HG02588 (cell line): ENCODE results near the gene GNA15.
"Not testable (repeated sequence)": the region's sequence is repeated elsewhere in the genome, so short reads cannot be mapped to it uniquely, and the experiment has no call there.

Source experiments
- ATAC-seq: cut with Tn5 transposase; IDR thresholded peaks from one replicate; pipeline ENCODE4 v1.9.1; 2021; ENCODE audit warnings: mild to moderate bottlenecking, moderate library complexity; ENCODE audit not compliant: unreplicated experiment

Gene GNA15

GRCh38 chr19:3189702-3190469 lies 54.1 kb downstream of the GNA15 start:
- ATAC-seq: no peak

- no peak for ATAC-seq
Measured at GRCh38 chr19:3190470-3190770, 54.6 kb downstream of the GNA15 start.

GRCh38 chr19:3190921-3191805 lies 55.3 kb downstream of the GNA15 start:
- ATAC-seq: no peak

GRCh38 chr19:3191806-3192104 lies 55.9 kb downstream of the GNA15 start:
- not testable (repeated sequence) for ATAC-seq

GRCh38 chr19:3192228-3192635 lies 56.4 kb downstream of the GNA15 start:
- ATAC-seq: no peak

- no peak for ATAC-seq
Measured at GRCh38 chr19:3192684-3193083, 56.9 kb downstream of the GNA15 start.

- ATAC-seq: no peak
Measured at GRCh38 chr19:3193256-3194105, 57.6 kb downstream of the GNA15 start.

GRCh38 chr19:3194106-3195087 lies 58.6 kb downstream of the GNA15 start:
- ATAC-seq: no peak

- no peak for ATAC-seq
Measured at GRCh38 chr19:3196064-3196932, 60.5 kb downstream of the GNA15 start.

- no peak for ATAC-seq
Measured at GRCh38 chr19:3196933-3197205, 61.0 kb downstream of the GNA15 start.

- no peak for ATAC-seq
Measured at GRCh38 chr19:3198901-3199700, 63.3 kb downstream of the GNA15 start.

- ATAC-seq: no peak
Measured at GRCh38 chr19:3201072-3201700, 65.4 kb downstream of the GNA15 start.

- ATAC-seq: no peak
Measured at GRCh38 chr19:3201911-3202310, 66.1 kb downstream of the GNA15 start.

- no peak for ATAC-seq
Measured at GRCh38 chr19:3202346-3202745, 66.5 kb downstream of the GNA15 start.

GRCh38 chr19:3202895-3203294 lies 67.1 kb downstream of the GNA15 start:
- not testable (repeated sequence) for ATAC-seq

- ATAC-seq: no peak
Measured at GRCh38 chr19:3203805-3204645, 68.2 kb downstream of the GNA15 start.

GRCh38 chr19:3204646-3205275 lies 68.9 kb downstream of the GNA15 start:
- ATAC-seq: no peak
